Upper lobe of left lung (tissue), 6 donors: Measurements from ENCODE around the gene NAAA. TPM values are rescaled to one million over a fixed set of nuclear protein-coding genes. Genes with fewer than 3 reads are reported as not detected.
A peak's percentile ranks its signal among the peaks of the same experiment; 100 is the strongest.

Experiments used
- ATAC-seq, 2 donors: fragments of 200-7000 bp; cut with Tn5 transposase; one replicate each; pipeline ENCODE4 v1.9.1; 2022; ENCODE audit warnings: mild to moderate bottlenecking in 2 of 2, moderate library complexity in 2 of 2; ENCODE audit not compliant: low FRiP score in 2 of 2
- DNase-seq, 2 donors: peaks; one replicate each; pipeline ENCODE4 v3.0.0-alpha.2; 2019 to 2020
- H3K27ac ChIP-seq, 4 donors: fragments of 200-600 bp; sonication (generic); one replicate each; pipeline ENCODE4 v1.5.1; 2016 to 2019
- H3K27me3 ChIP-seq, 4 donors: fragments of 200-600 bp; sonication (generic); one replicate each; pipeline ENCODE4 v1.5.1; 2017 to 2019
- H3K36me3 ChIP-seq, 4 donors: fragments of 200-600 bp; sonication (generic); one replicate each; pipeline ENCODE4 v1.5.1; 2016 to 2019
- H3K4me1 ChIP-seq, 4 donors: fragments of 200-600 bp; sonication (generic); one replicate each; pipeline ENCODE4 v1.5.1; 2018 to 2019
- H3K4me3 ChIP-seq, 4 donors: fragments of 200-600 bp; sonication (generic); one replicate each; pipeline ENCODE4 v1.5.1; 2017 to 2019; ENCODE audit warnings: mild to moderate bottlenecking in 2 of 4, moderate library complexity in 1 of 4
- H3K9me3 ChIP-seq, 4 donors: fragments of 200-600 bp; sonication (generic); one replicate each; pipeline ENCODE4 v1.5.1; 2018 to 2019
- EP300 ChIP-seq, 4 donors: sonication (generic); formaldehyde crosslinking; IDR thresholded peaks; one replicate each; pipeline ENCODE4 v1.5.1; 2017; ENCODE audit warnings: antibody characterized with exemption in 4 of 4, control low read depth in 2 of 4
- POLR2A ChIP-seq, 4 donors: fragments of 450-650 bp; IDR thresholded peaks; one replicate each; pipeline ENCODE4 v1.5.1; 2016 to 2017; ENCODE audit warnings: antibody characterized with exemption in 4 of 4, mild to moderate bottlenecking in 2 of 4
- POLR2AphosphoS5 ChIP-seq, 2 donors: sonication (generic); formaldehyde crosslinking; IDR thresholded peaks; one replicate each; pipeline ENCODE4 v1.5.1; 2017; ENCODE audit warnings: antibody characterized with exemption in 2 of 2
- WGBS, 2 donors: methylation state at CpG; one replicate each; pipeline ENCODE4 v1.1.5; 2017 to 2018; 5-methylcytosine and 5-hydroxymethylcytosine counted together
- total RNA-seq, 6 donors: library from RNA; depleted of rRNA in 4 of 6; stranded (reverse); fragments of >200 nt in 4 of 6; gene quantifications; one replicate each; pipeline versions ENCODE4 v1.1.0 to v1.2.1, GENCODE V29; 2016 to 2021
- TF ChIP-seq, protein P1 (sequence below), 6 experiments: fragments of 450-650 bp in 4 of 6; fragments of 200-600 bp in 2 of 6; sonication (generic) in 2 of 6; IDR thresholded peaks; one replicate each; pipeline ENCODE4 v1.5.1; 2016 to 2019; ENCODE audit warnings: antibody characterized with exemption in 6 of 6
- donor health status: DM: no; HTN: no; CAD: no; lungs with moderate emphysema.
- donor health status: DM: no; HTN: yes; CAD: no; lungs with severe emphysema.

NAAA gene
- total RNA-seq, 6 donors from 2014 or later, result 14.4 to 45.6 (median 36.7) TPM

DNA sequence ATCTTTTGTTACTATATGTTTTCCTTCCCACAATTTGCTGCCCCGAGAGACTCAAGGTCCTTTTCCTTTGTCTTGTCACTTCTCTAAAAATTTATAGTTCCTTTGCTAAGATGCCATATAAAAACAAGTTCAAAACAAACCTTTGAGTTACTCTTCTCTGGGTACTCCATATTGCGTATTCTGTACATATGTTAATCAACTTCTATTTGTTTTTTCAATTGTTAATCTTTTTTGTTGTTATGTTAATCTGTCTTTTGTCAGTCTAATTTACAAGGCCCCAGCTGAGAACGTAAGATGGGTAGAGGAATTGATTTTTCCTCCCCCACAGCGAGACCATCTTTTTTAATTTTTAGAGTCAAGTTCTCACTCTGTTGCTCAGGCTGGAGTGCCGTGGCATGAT, 31.4 kb downstream of the NAAA start:
- ATAC-seq (no peak), DNase-seq (no peak)
- TF ChIP-seq POLR2A (IDR thresholded peaks at IDR 0.05), result no peak
- no peak for TF ChIP-seq POLR2AphosphoS5 (IDR thresholded peaks at IDR 0.05)
- TF ChIP-seq, protein P1, sequence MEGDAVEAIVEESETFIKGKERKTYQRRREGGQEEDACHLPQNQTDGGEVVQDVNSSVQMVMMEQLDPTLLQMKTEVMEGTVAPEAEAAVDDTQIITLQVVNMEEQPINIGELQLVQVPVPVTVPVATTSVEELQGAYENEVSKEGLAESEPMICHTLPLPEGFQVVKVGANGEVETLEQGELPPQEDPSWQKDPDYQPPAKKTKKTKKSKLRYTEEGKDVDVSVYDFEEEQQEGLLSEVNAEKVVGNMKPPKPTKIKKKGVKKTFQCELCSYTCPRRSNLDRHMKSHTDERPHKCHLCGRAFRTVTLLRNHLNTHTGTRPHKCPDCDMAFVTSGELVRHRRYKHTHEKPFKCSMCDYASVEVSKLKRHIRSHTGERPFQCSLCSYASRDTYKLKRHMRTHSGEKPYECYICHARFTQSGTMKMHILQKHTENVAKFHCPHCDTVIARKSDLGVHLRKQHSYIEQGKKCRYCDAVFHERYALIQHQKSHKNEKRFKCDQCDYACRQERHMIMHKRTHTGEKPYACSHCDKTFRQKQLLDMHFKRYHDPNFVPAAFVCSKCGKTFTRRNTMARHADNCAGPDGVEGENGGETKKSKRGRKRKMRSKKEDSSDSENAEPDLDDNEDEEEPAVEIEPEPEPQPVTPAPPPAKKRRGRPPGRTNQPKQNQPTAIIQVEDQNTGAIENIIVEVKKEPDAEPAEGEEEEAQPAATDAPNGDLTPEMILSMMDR (IDR thresholded peaks at IDR 0.05), result no peak
- WGBS, 2 donors, result 87 to 88% methylated on average over 5 of the region's 5 CpGs
- no peak overlapping the region for H3K4me3 ChIP-seq
- no peaks in the 10 kb centered on the region for H3K36me3 ChIP-seq
- no peak overlapping the region for H3K27ac ChIP-seq
- H3K4me1 ChIP-seq, result no peaks in the 10 kb centered on the region
- no peaks in the 10 kb centered on the region for H3K9me3 ChIP-seq
- H3K27me3 ChIP-seq, result no peaks in the 10 kb centered on the region

DNA sequence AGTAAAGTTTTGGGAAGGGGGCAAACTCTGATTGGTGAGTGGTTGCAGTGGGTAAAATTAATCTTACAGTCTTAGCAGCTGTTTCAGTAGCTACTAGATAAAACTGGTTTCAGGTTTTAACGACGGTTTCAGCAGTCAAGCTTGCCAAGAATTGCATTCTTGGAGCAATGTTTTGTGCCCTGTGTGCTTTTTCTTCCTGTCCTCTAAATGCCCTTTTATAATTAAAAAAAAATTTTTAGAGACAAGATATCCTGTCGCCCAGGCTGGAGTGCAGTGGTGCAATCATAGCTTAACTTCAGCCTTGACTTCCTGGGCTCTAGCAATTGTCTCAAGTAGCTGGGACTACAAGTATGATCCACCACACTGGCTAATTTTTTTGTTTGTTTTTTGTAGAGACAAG, 32.3 kb downstream of the NAAA start:
- DNase-seq (no peak), ATAC-seq (no peak)
- WGBS, 2 donors, result 22 to 28% methylated on average over 3 of the region's 3 CpGs
- Histone ChIP-seq H3K9me3 (no peaks in the 10 kb centered on the region), H3K4me1 (no peaks in the 10 kb centered on the region), H3K36me3 (no peaks in the 10 kb centered on the region), H3K27ac (no peak overlapping the region), H3K4me3 (no peak overlapping the region), H3K27me3 (no peaks in the 10 kb centered on the region)
- no peak for TF ChIP-seq EP300 (IDR thresholded peaks at IDR 0.05)
- TF ChIP-seq, protein P1 (IDR thresholded peaks at IDR 0.05), result no peak
- TF ChIP-seq POLR2AphosphoS5 (IDR thresholded peaks at IDR 0.05), result no peak
- no peak for TF ChIP-seq POLR2A (IDR thresholded peaks at IDR 0.05)

DNA sequence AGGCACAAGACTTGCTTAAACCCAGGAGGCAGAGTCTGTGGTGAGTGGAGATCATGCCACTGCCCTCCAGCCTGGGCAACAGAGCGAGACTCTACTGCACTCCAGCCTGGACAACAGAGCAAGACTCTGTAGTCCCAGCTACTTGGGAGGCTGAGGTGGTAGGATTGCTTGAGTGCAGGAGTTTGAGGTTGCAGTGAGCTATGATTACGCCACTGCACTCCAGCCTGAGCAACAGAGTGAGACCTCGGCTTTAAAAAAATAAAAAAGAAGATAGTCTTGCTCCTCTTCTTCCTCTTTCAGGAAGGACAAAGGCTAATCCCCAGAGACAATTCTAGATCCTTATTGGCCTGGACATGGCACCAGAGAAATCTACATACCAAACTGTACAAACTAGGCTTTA, 32.8 kb downstream of the NAAA start:
- H3K36me3 ChIP-seq, result no peaks in the 10 kb centered on the region
- WGBS, 2 donors, result 63 to 76% methylated on average over 3 of the region's 3 CpGs
- DNase-seq (peak in 1 of 2 donors; percentile 25), ATAC-seq (no peak)
- no peaks in the 10 kb centered on the region for H3K4me1 ChIP-seq
- no peak overlapping the region for H3K4me3 ChIP-seq
- TF ChIP-seq, protein P1 (IDR thresholded peaks at IDR 0.05), result no peak
- TF ChIP-seq POLR2A (IDR thresholded peaks at IDR 0.05) (no peak), EP300 (IDR thresholded peaks at IDR 0.05) (no peak), POLR2AphosphoS5 (IDR thresholded peaks at IDR 0.05) (no peak)
- no peaks in the 10 kb centered on the region for H3K9me3 ChIP-seq
- H3K27ac ChIP-seq, result no peak overlapping the region
- no peaks in the 10 kb centered on the region for H3K27me3 ChIP-seq

GRCh38 chr4:75904076-75904475, 36.7 kb downstream of the NAAA start:
- Histone ChIP-seq H3K27me3 (no peaks in the 10 kb centered on the region), H3K9me3 (no peaks in the 10 kb centered on the region), H3K4me3 (no peak overlapping the region), H3K36me3 (no peaks in the 10 kb centered on the region), H3K4me1 (no peaks in the 10 kb centered on the region), H3K27ac (no peak overlapping the region)
- 86 to 90% methylated on average over 5 of the region's 5 CpGs for WGBS, 2 donors
- ATAC-seq (no peak), DNase-seq (no peak)
- no peak for TF ChIP-seq POLR2AphosphoS5 (IDR thresholded peaks at IDR 0.05)
- TF ChIP-seq, protein P1 (IDR thresholded peaks at IDR 0.05), result no peak
- no peak for TF ChIP-seq POLR2A (IDR thresholded peaks at IDR 0.05)
- no peak for TF ChIP-seq EP300 (IDR thresholded peaks at IDR 0.05)

GRCh38 chr4:75902352-75902751, 38.5 kb downstream of the NAAA start, which contains the start of gene PPEF2:
Gene PPEF2 (minus strand): TSS chr4:75902452. CDS start chr4:75896325, 6,127 bp downstream.
- Histone ChIP-seq H3K4me3 (no peak within 1 kb of the TSS), H3K4me1 (no peaks in the 10 kb centered on the region), H3K27me3 (no peaks in the 10 kb centered on the region), H3K27ac (no peak within 1 kb of the TSS), H3K36me3 (no peaks in the 10 kb centered on the region), H3K9me3 (no peaks in the 10 kb centered on the region)
- no peak for TF ChIP-seq POLR2A (IDR thresholded peaks at IDR 0.05)
- TF ChIP-seq EP300 (IDR thresholded peaks at IDR 0.05), result no peak
- TF ChIP-seq, protein P1 (IDR thresholded peaks at IDR 0.05), result no peak
- TF ChIP-seq POLR2AphosphoS5 (IDR thresholded peaks at IDR 0.05), result no peak
- no peak for ATAC-seq
- DNase-seq, result no peak
- 78 to 91% methylated on average over 4 to 5 of the region's 5 CpGs for WGBS, 2 donors
